Neural cell (in vitro differentiated cells): ENCODE measurements around the gene ZSWIM6. TPM values are rescaled to one million over a fixed set of nuclear protein-coding genes. Genes with fewer than 3 reads are reported as not detected.

Experiments
- H2AFZ ChIP-seq: fragments of 200-600, 300-800 bp; sonication (generic), shearing (Covaris generic); 2 replicates; pipeline ENCODE4 v1.6.0; 2014; ENCODE audit warnings: low read depth, mild to moderate bottlenecking, antibody characterized with exemption, low read length, moderate library complexity
- H3F3A ChIP-seq: fragments of 200-600 bp; shearing (Covaris generic); 2 replicates; pipeline ENCODE4 v1.6.1; 2016; ENCODE audit warnings: mild to moderate bottlenecking, moderate library complexity, mixed read lengths, antibody characterized with exemption, low read length; ENCODE audit not compliant: insufficient read depth, poor library complexity, severe bottlenecking
- H3K27ac ChIP-seq: fragments of 200-600, 300-800 bp; sonication (generic), shearing (Covaris generic); 2 replicates; pipeline ENCODE4 v1.5.1; 2014; ENCODE audit warnings: mild to moderate bottlenecking, low read length, moderate library complexity
- H3K27me3 ChIP-seq: fragments of 300-800, 200-600 bp; sonication (generic), shearing (Covaris generic); 2 replicates; pipeline ENCODE4 v1.6.0; 2014; ENCODE audit warnings: mild to moderate bottlenecking, low read depth, low read length, moderate library complexity; ENCODE audit not compliant: insufficient read depth
- H3K36me3 ChIP-seq: fragments of 300-800, 200-600 bp; sonication (generic), shearing (Covaris generic); 2 replicates; pipeline ENCODE4 v1.5.1; 2014; ENCODE audit warnings: mild to moderate bottlenecking, antibody characterized with exemption, low read length, moderate library complexity; ENCODE audit not compliant: insufficient read depth
- H3K4me2 ChIP-seq: fragments of 300-800, 200-600 bp; sonication (generic), shearing (Covaris generic); 2 replicates; pipeline ENCODE4 v1.6.0; 2014; ENCODE audit warnings: mild to moderate bottlenecking, low read length
- H3K4me3 ChIP-seq: fragments of 300-800, 200-600 bp; sonication (generic), shearing (Covaris generic); 2 replicates; pipeline ENCODE4 v1.5.1; 2014; ENCODE audit warnings: mild to moderate bottlenecking, low read length, moderate library complexity
- H3K79me2 ChIP-seq: fragments of 200-600 bp; shearing (Covaris generic); replicated peaks from 2 replicates; pipeline ENCODE4 v1.6.0; 2014; ENCODE audit warnings: mild to moderate bottlenecking, low read length, moderate library complexity; ENCODE audit not compliant: insufficient read depth
- H3K9ac ChIP-seq: fragments of 300-800, 200-600 bp; sonication (generic), shearing (Covaris generic); 2 replicates; pipeline ENCODE4 v1.6.1; 2016; ENCODE audit warnings: mild to moderate bottlenecking, low read length, mixed read lengths
- H3K9me2 ChIP-seq: fragments of 200-600 bp; shearing (Covaris generic); 2 replicates; pipeline ENCODE4 v1.6.1; 2016; ENCODE audit warnings: mild to moderate bottlenecking, low read length, mixed read lengths; ENCODE audit not compliant: insufficient read depth
- H3K9me3 ChIP-seq: fragments of 200-600, 300-800 bp; sonication (generic), shearing (Covaris generic); 2 replicates; pipeline ENCODE4 v1.6.1; 2016; ENCODE audit warnings: mild to moderate bottlenecking, mixed run types, low read length, moderate library complexity, mixed read lengths
- H4K20me1 ChIP-seq: fragments of 200-600 bp; shearing (Covaris generic); 2 replicates; pipeline ENCODE4 v1.6.1; 2016; ENCODE audit warnings: mild to moderate bottlenecking, mixed run types; ENCODE audit not compliant: insufficient read depth
- CTCF ChIP-seq: fragments of 450-650 bp; IDR thresholded peaks from 2 replicates; pipeline ENCODE4 v1.5.1; 2014; ENCODE audit warnings: antibody characterized with exemption, mild to moderate bottlenecking, moderate library complexity; ENCODE audit not compliant: poor library complexity, severe bottlenecking
- EP300 ChIP-seq: fragments of 450-650 bp; conservative IDR thresholded peaks from 2 replicates; pipeline ENCODE4 v1.6.1; 2014; ENCODE audit warnings: antibody characterized with exemption, mild to moderate bottlenecking, moderate library complexity; ENCODE audit not compliant: poor library complexity, severe bottlenecking
- EZH2 ChIP-seq: fragments of 200-600, 300-800 bp; shearing (Covaris generic), sonication (generic); IDR thresholded peaks from 2 replicates; pipeline ENCODE4 v1.6.1; 2014; ENCODE audit warnings: antibody characterized with exemption, low read length, borderline replicate concordance, mild to moderate bottlenecking; ENCODE audit not compliant: insufficient read depth, poor library complexity, severe bottlenecking
- MXI1 ChIP-seq: fragments of 450-650 bp; conservative IDR thresholded peaks from 2 replicates; pipeline ENCODE4 v1.6.1; 2014; ENCODE audit warnings: antibody characterized with exemption, mild to moderate bottlenecking; ENCODE audit not compliant: poor library complexity, severe bottlenecking
- POLR2AphosphoS5 ChIP-seq: IDR thresholded peaks from 2 replicates; pipeline ENCODE4 v1.6.1; 2012
- RAD21 ChIP-seq: fragments of 450-650 bp; conservative IDR thresholded peaks from 2 replicates; pipeline ENCODE4 v1.6.1; 2014; ENCODE audit warnings: antibody characterized with exemption, mild to moderate bottlenecking, moderate library complexity
- REST ChIP-seq: IDR thresholded peaks from 2 replicates; pipeline ENCODE4 v1.6.1; 2012; ENCODE audit warnings: borderline replicate concordance
- SMC3 ChIP-seq: fragments of 450-650 bp; conservative IDR thresholded peaks from 2 replicates; pipeline ENCODE4 v1.6.1; 2014; ENCODE audit warnings: antibody characterized with exemption, mild to moderate bottlenecking, moderate library complexity; ENCODE audit not compliant: poor library complexity
- TAF1 ChIP-seq: IDR thresholded peaks from 2 replicates; pipeline ENCODE4 v1.6.1; 2012; ENCODE audit warnings: low read depth
- polyA plus RNA-seq: library from polyadenylated mRNA; depleted of rRNA; stranded (reverse); fragments of >200 nt; gene quantifications from 2 replicates; pipeline ENCODE4 v1.2.3, GENCODE V29; 2014

The ZSWIM6 gene
- polyA plus RNA-seq, 1 donor from 2014 or later = 43.6 TPM

GRCh38 chr5:61570767-61571166, 238.7 kb downstream of the ZSWIM6 start:
- Histone ChIP-seq H3K27ac (no peak overlapping the region), H3K4me3 (no peak overlapping the region), H3K27me3 (no peaks in the 10 kb centered on the region), H3K9me2 (no peaks in the 10 kb centered on the region), H3K4me2 (no peak overlapping the region), H3F3A (no peaks in the 10 kb centered on the region), H4K20me1 (no peaks in the 10 kb centered on the region), H3K79me2 (no peaks in the 10 kb centered on the region), H3K9me3 (no peaks in the 10 kb centered on the region), H3K36me3 (no peaks in the 10 kb centered on the region), H2AFZ (no peak overlapping the region), H3K9ac (no peak overlapping the region)
- TF ChIP-seq EP300 (no peak), POLR2AphosphoS5 (no peak), RAD21 (no peak), CTCF (no peak), TAF1 (no peak), SMC3 (no peak), MXI1 (no peak), EZH2 (no peak), REST (no peak)

- H3K79me2 ChIP-seq = no peaks in the 10 kb centered on the region
- no peaks in the 10 kb centered on the region for H3K9me2 ChIP-seq
- no peaks in the 10 kb centered on the region for H3K36me3 ChIP-seq
- H3K27ac ChIP-seq = no peak overlapping the region
- no peak overlapping the region for H3K4me3 ChIP-seq
- no peak for TF ChIP-seq EP300
- TF ChIP-seq TAF1 = no peak
- no peak for TF ChIP-seq CTCF
- no peak for TF ChIP-seq RAD21
- no peak for TF ChIP-seq SMC3
- TF ChIP-seq MXI1 = no peak
- no peak for TF ChIP-seq POLR2AphosphoS5
- no peak for TF ChIP-seq REST
- TF ChIP-seq EZH2 = no peak
- no peaks in the 10 kb centered on the region for H3F3A ChIP-seq
- H3K4me2 ChIP-seq = no peak overlapping the region
- H3K27me3 ChIP-seq = no peaks in the 10 kb centered on the region
- no peaks in the 10 kb centered on the region for H4K20me1 ChIP-seq
- no peak overlapping the region for H3K9ac ChIP-seq
- H2AFZ ChIP-seq = no peak overlapping the region
- H3K9me3 ChIP-seq = no peaks in the 10 kb centered on the region
Measured at GRCh38 chr5:61572959-61573358, 240.9 kb downstream of the ZSWIM6 start.
